ENCODE measurements around the gene FCHSD2. TPM values are rescaled to one million over a fixed set of nuclear protein-coding genes. Genes with fewer than 3 reads are reported as not detected.

The FCHSD2 gene
- total and polyA plus RNA-seq, 2 of the 13 experiments (the other 11 are each of a cell fraction or from before 2014, with no cell fraction given) = 20.5 to 24.8 TPM

GRCh38 chr11:73175551-73176144 lies 33.5 kb upstream of the FCHSD2 start (continued):
- TF ChIP-seq GTF3A (CRISPR knock-in tag; conservative IDR thresholded peaks at IDR 0.05) (0 out of 2 replicates have a peak, but pooled peaks have one; percentile 33), ZNF737 (CRISPR knock-in tag; IDR thresholded peaks at IDR 0.05; ENCODE audit: borderline replicate concordance) (no peak), SATB2 (CRISPR knock-in tag; IDR thresholded peaks at IDR 0.05) (no peak), SRF (IDR thresholded peaks at IDR 0.05; ENCODE audit: low read depth, low read length) (no peak), MLLT10 (CRISPR knock-in tag; IDR thresholded peaks at IDR 0.05) (no peak), PCBP2 (optimal IDR thresholded peaks at IDR 0.05; ENCODE audit: low read depth, low read length, poor library complexity, severe bottlenecking) (no peak), E2F2 (CRISPR knock-in tag; IDR thresholded peaks at IDR 0.05; ENCODE audit: borderline replicate concordance) (no peak), ZNF333 (CRISPR knock-in tag; IDR thresholded peaks at IDR 0.05; ENCODE audit: borderline replicate concordance) (0 out of 2 replicates have a peak, but pooled peaks have one; percentile 65), RCOR2 (CRISPR knock-in tag; IDR thresholded peaks at IDR 0.05) (no peak; the same call in 1 of the 2 replicates), NKX3-1 (CRISPR knock-in tag; IDR thresholded peaks at IDR 0.05) (no peak), SUZ12 (IDR thresholded peaks at IDR 0.05; ENCODE audit: low read depth, low read length) (no peak), MEIS1 (CRISPR knock-in tag; IDR thresholded peaks at IDR 0.05; ENCODE audit: borderline replicate concordance) (no peak), ZNF124 (CRISPR knock-in tag; IDR thresholded peaks at IDR 0.05) (no peak), MTERF4 (CRISPR knock-in tag; IDR thresholded peaks at IDR 0.05) (no peak), STAT6 (CRISPR knock-in tag; IDR thresholded peaks at IDR 0.05; ENCODE audit: borderline replicate concordance) (no peak), ZNF549 (CRISPR knock-in tag; IDR thresholded peaks at IDR 0.05) (no peak), ZNF343 (CRISPR knock-in tag; IDR thresholded peaks at IDR 0.05) (no peak), DZIP1 (CRISPR knock-in tag; IDR thresholded peaks at IDR 0.05) (no peak), MNT (IDR thresholded peaks at IDR 0.05) (no peak), GABPB1 (CRISPR knock-in tag; IDR thresholded peaks at IDR 0.05) (no peak), ZNF776 (CRISPR knock-in tag; IDR thresholded peaks at IDR 0.05) (no peak)
